ENCODE data around the gene MTREX. TPM values are rescaled to one million over a fixed set of nuclear protein-coding genes. Genes with fewer than 3 reads are reported as not detected.
A peak's percentile ranks its signal among the peaks of the same experiment; 100 is the strongest.

Gene MTREX
- total and polyA plus RNA-seq, 3 donors from 2014 or later = 33.7 to 126 (median 108) TPM

DNA sequence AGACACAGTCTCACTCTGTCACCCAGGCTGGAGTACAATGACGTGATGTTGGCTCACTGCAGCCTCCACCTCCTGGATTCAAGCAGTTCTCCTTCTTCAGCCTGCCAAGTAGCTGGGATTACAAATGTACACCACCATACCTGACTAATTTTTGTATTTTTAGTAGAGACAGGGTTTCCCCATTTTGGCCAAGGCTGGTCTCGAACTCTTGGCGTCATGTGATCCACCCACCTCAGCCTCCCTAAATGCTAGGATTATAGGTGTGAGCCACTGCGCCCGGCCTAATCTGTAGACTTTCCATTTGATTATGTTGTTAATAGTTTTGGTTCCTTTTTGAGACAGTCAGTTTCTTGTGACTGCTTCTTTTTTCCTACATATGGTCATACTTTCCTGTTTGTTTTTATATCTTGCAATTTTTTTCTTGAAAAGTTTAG, 31.0 kb downstream of the MTREX start:
- no peak for DNase-seq
- TF ChIP-seq, protein P1, sequence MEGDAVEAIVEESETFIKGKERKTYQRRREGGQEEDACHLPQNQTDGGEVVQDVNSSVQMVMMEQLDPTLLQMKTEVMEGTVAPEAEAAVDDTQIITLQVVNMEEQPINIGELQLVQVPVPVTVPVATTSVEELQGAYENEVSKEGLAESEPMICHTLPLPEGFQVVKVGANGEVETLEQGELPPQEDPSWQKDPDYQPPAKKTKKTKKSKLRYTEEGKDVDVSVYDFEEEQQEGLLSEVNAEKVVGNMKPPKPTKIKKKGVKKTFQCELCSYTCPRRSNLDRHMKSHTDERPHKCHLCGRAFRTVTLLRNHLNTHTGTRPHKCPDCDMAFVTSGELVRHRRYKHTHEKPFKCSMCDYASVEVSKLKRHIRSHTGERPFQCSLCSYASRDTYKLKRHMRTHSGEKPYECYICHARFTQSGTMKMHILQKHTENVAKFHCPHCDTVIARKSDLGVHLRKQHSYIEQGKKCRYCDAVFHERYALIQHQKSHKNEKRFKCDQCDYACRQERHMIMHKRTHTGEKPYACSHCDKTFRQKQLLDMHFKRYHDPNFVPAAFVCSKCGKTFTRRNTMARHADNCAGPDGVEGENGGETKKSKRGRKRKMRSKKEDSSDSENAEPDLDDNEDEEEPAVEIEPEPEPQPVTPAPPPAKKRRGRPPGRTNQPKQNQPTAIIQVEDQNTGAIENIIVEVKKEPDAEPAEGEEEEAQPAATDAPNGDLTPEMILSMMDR (IDR thresholded peaks at IDR 0.05) = no peak
- no peak for TF ChIP-seq POLR2A (IDR thresholded peaks at IDR 0.05)
- H3K9me3 ChIP-seq = no peaks in the 10 kb centered on the region
- H3K4me3 ChIP-seq = no peak overlapping the region
- 93 to 97% methylated on average over 5 of the region's 5 CpGs for WGBS, 2 donors
- H3K27me3 ChIP-seq = no peaks in the 10 kb centered on the region
- no peak overlapping the region for H3K27ac ChIP-seq
- intact Hi-C loops (cut with DNase I; ENCODE audit: low total_unique reads) = no loop called here
- no peaks in the 10 kb centered on the region for H3K36me3 ChIP-seq (ENCODE audit: low read depth, missing control alignments)
- H3K4me1 ChIP-seq = no peaks in the 10 kb centered on the region

DNA sequence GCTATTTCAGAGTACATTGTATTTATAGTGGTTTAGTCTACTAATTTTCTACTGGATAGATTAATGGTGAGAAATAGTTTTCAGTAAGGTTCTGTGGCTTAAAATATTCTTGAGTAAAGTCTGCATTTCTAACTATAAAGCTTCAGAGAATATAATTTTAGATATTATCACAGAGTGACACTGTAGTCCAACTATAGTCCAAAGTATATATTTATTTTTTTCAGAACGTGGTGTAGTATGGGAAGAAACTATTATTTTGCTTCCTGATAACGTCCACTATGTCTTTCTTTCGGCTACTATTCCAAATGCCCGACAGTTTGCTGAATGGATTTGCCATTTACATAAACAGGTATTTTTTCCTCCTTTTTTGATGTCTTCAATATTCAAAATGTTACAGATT, 35.3 kb downstream of the MTREX start:
- Histone ChIP-seq H3K36me3 (ENCODE audit: low read depth, missing control alignments) (no peaks in the 10 kb centered on the region), H3K9me3 (no peaks in the 10 kb centered on the region), H3K4me1 (no peaks in the 10 kb centered on the region), H3K4me3 (no peak overlapping the region), H3K27me3 (no peaks in the 10 kb centered on the region), H3K27ac (no peak overlapping the region)
- 83 to 91% methylated on average over 4 of the region's 4 CpGs for WGBS, 2 donors
- intact Hi-C loops (cut with DNase I; ENCODE audit: low total_unique reads) = no loop called here
- TF ChIP-seq POLR2A (IDR thresholded peaks at IDR 0.05) = no peak
- TF ChIP-seq, protein P1 (IDR thresholded peaks at IDR 0.05) = no peak
- DNase-seq = no peak

DNA sequence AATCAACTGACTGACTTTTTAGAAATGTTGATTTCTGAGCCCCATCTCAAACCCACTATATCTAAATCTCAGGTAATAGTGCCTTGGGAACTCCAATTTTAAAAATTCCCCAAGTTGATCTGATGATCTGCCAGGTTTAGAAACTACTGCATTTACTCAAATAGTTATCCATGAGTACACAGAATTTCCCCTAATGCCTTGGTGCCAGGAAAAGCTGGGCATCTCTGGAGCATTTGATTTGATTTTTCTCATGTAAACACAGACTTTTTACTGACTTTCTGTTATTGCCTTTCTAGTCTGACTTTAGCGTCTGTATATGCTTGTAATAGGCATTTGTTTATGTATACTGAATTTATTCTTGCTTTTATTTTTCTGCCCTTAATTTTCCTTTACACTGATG, 35.8 kb downstream of the MTREX start:
- TF ChIP-seq, protein P1 (IDR thresholded peaks at IDR 0.05) = no peak
- TF ChIP-seq POLR2A (IDR thresholded peaks at IDR 0.05) = no peak
- no peak for DNase-seq
- intact Hi-C loops (cut with DNase I; ENCODE audit: low total_unique reads) = no loop called here
- Histone ChIP-seq H3K27me3 (no peaks in the 10 kb centered on the region), H3K9me3 (no peaks in the 10 kb centered on the region), H3K27ac (no peak overlapping the region), H3K4me3 (no peak overlapping the region), H3K36me3 (ENCODE audit: low read depth, missing control alignments) (no peaks in the 10 kb centered on the region), H3K4me1 (no peaks in the 10 kb centered on the region)
- 84 to 91% methylated on average over 1 of the region's 1 CpG for WGBS, 2 donors

DNA sequence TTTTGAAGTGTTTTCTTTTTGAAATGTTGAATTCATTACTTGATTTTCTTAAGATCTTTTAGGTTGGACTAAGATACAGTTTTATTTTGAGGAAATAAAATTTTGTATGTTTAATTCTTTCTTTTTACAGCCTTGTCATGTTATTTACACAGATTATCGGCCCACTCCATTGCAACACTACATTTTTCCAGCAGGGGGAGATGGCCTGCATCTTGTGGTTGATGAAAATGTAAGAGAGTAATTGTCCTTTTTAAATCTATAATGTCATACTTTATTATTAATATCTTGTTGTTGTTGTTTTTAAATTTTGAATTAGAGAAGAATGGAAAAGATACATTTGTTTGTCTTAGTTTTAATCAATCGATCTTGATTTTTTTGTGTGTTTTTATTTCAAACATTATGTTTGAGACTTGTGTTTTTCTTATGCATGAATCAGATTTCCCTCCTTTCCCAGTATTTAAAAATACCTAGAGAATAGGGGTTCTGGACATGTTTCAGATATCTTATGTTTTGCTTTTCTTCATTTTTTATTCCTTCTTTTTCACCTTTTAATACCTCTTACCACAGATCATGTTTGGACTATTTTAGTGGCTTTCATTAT, 36.7 kb downstream of the MTREX start:
- 48 to 53% methylated on average over 2 of the region's 2 CpGs for WGBS, 2 donors
- Histone ChIP-seq H3K27ac (no peak overlapping the region), H3K36me3 (ENCODE audit: low read depth, missing control alignments) (no peaks in the 10 kb centered on the region), H3K4me3 (no peak overlapping the region), H3K4me1 (no peaks in the 10 kb centered on the region), H3K27me3 (no peaks in the 10 kb centered on the region), H3K9me3 (no peaks in the 10 kb centered on the region)
- intact Hi-C loops (cut with DNase I; ENCODE audit: low total_unique reads) = no loop called here
- TF ChIP-seq POLR2A (IDR thresholded peaks at IDR 0.05) = no peak
- TF ChIP-seq, protein P1 (IDR thresholded peaks at IDR 0.05) = peak; percentile 86 to 94 (median 91)
- DNase-seq = peak; percentile 80

DNA sequence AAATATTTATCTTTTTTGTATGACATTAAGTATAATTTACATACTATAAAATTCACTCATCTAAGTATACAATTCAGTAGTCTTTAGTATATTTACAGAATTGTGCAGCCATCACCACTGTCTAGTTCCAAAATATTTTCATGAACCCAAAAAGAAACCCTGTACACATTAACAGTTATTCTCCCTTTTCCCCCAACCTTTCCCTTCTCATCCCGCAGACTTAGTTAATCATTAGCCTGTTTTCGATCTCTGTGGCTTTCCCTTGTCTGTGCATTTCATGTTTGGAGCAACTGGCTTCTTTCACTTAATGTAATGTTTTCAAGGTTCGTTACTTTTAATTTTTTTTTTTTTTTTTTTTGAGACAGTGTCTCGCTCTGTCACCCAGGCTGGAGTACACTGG, 37.5 kb downstream of the MTREX start:
- Histone ChIP-seq H3K27me3 (no peaks in the 10 kb centered on the region), H3K4me3 (no peak overlapping the region), H3K9me3 (no peaks in the 10 kb centered on the region), H3K36me3 (ENCODE audit: low read depth, missing control alignments) (no peaks in the 10 kb centered on the region), H3K4me1 (no peaks in the 10 kb centered on the region), H3K27ac (no peak overlapping the region)
- intact Hi-C loops (cut with DNase I; ENCODE audit: low total_unique reads) = no loop called here
- no peak for DNase-seq
- 95 to 98% methylated on average over 4 of the region's 4 CpGs for WGBS, 2 donors
- TF ChIP-seq POLR2A (IDR thresholded peaks at IDR 0.05) = no peak
- TF ChIP-seq, protein P1 (IDR thresholded peaks at IDR 0.05) = no peak

All from testis (tissue), 3 donors.